C4-2B (cell line): ENCODE measurements around the gene RFT1.

Experiments used
- ZFX ChIP-seq: fragments of 450-650 bp; IDR thresholded peaks from 2 replicates; pipeline ENCODE4 v1.6.1; 2017
- TF ChIP-seq, protein P1 (sequence below): fragments of 450-650 bp; conservative IDR thresholded peaks from 2 replicates; pipeline ENCODE4 v1.5.1; 2017; ENCODE audit warnings: mild to moderate bottlenecking

- TF ChIP-seq, protein P1, sequence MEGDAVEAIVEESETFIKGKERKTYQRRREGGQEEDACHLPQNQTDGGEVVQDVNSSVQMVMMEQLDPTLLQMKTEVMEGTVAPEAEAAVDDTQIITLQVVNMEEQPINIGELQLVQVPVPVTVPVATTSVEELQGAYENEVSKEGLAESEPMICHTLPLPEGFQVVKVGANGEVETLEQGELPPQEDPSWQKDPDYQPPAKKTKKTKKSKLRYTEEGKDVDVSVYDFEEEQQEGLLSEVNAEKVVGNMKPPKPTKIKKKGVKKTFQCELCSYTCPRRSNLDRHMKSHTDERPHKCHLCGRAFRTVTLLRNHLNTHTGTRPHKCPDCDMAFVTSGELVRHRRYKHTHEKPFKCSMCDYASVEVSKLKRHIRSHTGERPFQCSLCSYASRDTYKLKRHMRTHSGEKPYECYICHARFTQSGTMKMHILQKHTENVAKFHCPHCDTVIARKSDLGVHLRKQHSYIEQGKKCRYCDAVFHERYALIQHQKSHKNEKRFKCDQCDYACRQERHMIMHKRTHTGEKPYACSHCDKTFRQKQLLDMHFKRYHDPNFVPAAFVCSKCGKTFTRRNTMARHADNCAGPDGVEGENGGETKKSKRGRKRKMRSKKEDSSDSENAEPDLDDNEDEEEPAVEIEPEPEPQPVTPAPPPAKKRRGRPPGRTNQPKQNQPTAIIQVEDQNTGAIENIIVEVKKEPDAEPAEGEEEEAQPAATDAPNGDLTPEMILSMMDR, result no peak
- TF ChIP-seq ZFX, result no peak
Observed at GRCh38 chr3:53065841-53066480, 64.3 kb downstream of the RFT1 start.
